PC-3 (cell line): ENCODE data around the gene MTG1. TPM values are rescaled to one million over a fixed set of nuclear protein-coding genes. Genes with fewer than 3 reads are reported as not detected.

Source experiments
- ATAC-seq: fragments of 200-7000 bp; cut with Tn5 transposase; 2 replicates; pipeline ENCODE4 v1.9.1; 2020; ENCODE audit warnings: mild to moderate bottlenecking, moderate library complexity
- BruUV-seq: library from RNA; stranded (reverse); fragments of 400-500 nt; replicated peaks from 2 replicates; lab custom pipeline; 2021; lab: Mats Ljungman, UMichigan
- CTCF ChIA-PET: fragments of 300-600 bp; sonication (Branson Sonifier 250); formaldehyde crosslinking; loops from one replicate; lab custom pipeline; 2022; ENCODE audit warnings: antibody characterized with exemption; lab: Charles Lee
- POLR2A ChIA-PET: fragments of 300-600 bp; sonication (Branson Sonifier 250); formaldehyde crosslinking; loops from one replicate; lab custom pipeline; 2022; ENCODE audit warnings: antibody characterized with exemption; ENCODE audit not compliant: unreplicated experiment; lab: Charles Lee
- DNase-seq: peaks from one replicate; pipeline ENCODE4 v3.0.0-alpha.2; 2015
- H2AFZ ChIP-seq: fragments of 300-600 bp; sonication (generic); 2 replicates; pipeline ENCODE4 v1.6.0; 2016; ENCODE audit warnings: antibody characterized with exemption, low read length
- H3F3A ChIP-seq: fragments of 300-600 bp; sonication (generic); one replicate; pipeline ENCODE4 v1.6.0; 2017; ENCODE audit warnings: antibody characterized with exemption, low read length, control low read depth, mild to moderate bottlenecking; ENCODE audit not compliant: unreplicated experiment
- H3K27ac ChIP-seq: fragments of 300-600 bp; sonication (generic); 2 replicates; pipeline ENCODE4 v1.5.1; 2016; ENCODE audit warnings: mild to moderate bottlenecking, low read length
- H3K27me3 ChIP-seq: fragments of 300-600 bp; sonication (generic); 2 replicates; pipeline ENCODE4 v1.6.1; 2016; ENCODE audit warnings: low read length, mixed read lengths
- H3K36me3 ChIP-seq: fragments of 300-600 bp; sonication (generic); 2 replicates; pipeline ENCODE4 v1.6.1; 2016; ENCODE audit warnings: low read depth, mixed run types, low read length, mixed read lengths
- H3K4me1 ChIP-seq: fragments of 300-600 bp; sonication (generic); 2 replicates; pipeline ENCODE4 v1.5.1; 2016; ENCODE audit warnings: low read length; ENCODE audit not compliant: insufficient read depth
- H3K4me2 ChIP-seq: fragments of 300-600 bp; sonication (generic); 2 replicates; pipeline ENCODE4 v1.6.0; 2016; ENCODE audit warnings: low read length
- H3K4me3 ChIP-seq: fragments of 300-600 bp; sonication (generic); 2 replicates; pipeline ENCODE4 v1.5.1; 2016; ENCODE audit warnings: mild to moderate bottlenecking, low read length, mixed read lengths
- H3K79me2 ChIP-seq: fragments of 300-600 bp; sonication (generic); 2 replicates; pipeline ENCODE4 v1.6.1; 2017; ENCODE audit warnings: low read length, mixed read lengths
- H3K9ac ChIP-seq: fragments of 300-600 bp; sonication (generic); 2 replicates; pipeline ENCODE4 v1.6.0; 2016; ENCODE audit warnings: mild to moderate bottlenecking, low read length
- H3K9me2 ChIP-seq: fragments of 300-600 bp; sonication (generic); replicated peaks from 2 replicates; pipeline ENCODE4 v1.6.1; 2016; ENCODE audit warnings: mixed run types, low read length, mixed read lengths
- H3K9me3 ChIP-seq: fragments of 300-600 bp; sonication (generic); 2 replicates; pipeline ENCODE4 v1.6.1; 2016; ENCODE audit warnings: low read length, mixed read lengths
- H4K20me1 ChIP-seq: fragments of 300-600 bp; sonication (generic); 2 replicates; pipeline ENCODE4 v1.6.1; 2016; ENCODE audit warnings: low read length, mixed read lengths
- EZH2 ChIP-seq: fragments of 300-600 bp; sonication (generic); IDR thresholded peaks from one replicate; pipeline ENCODE4 v1.6.1; 2017; ENCODE audit warnings: antibody characterized with exemption, mild to moderate bottlenecking, low read length; ENCODE audit not compliant: unreplicated experiment
- EZH2phosphoT487 ChIP-seq: fragments of 300-600 bp; sonication (generic); IDR thresholded peaks from 2 replicates; pipeline ENCODE4 v1.6.1; 2018; ENCODE audit warnings: mild to moderate bottlenecking, antibody characterized with exemption, low read length, borderline replicate concordance
- intact Hi-C: fragments of 100-400 bp; cut with micrococcal nuclease; formaldehyde crosslinking; loops from 2 replicates; pipeline ENCODE4 v1.9.0; 2023
- total RNA-seq: library from RNA; depleted of rRNA; stranded (reverse); fragments of >200 nt; gene quantifications from 2 replicates; pipeline ENCODE4 v1.2.3, GENCODE V29; 2014
- TF ChIP-seq, protein P1 (sequence below): fragments of 300-600 bp; sonication (generic); conservative IDR thresholded peaks from 2 replicates; pipeline ENCODE4 v1.5.1; 2017; ENCODE audit warnings: antibody characterized with exemption, low read depth, mild to moderate bottlenecking, low read length

The MTG1 gene
- total RNA-seq, 1 experiment from 2014 or later = 39.4 TPM

DNA sequence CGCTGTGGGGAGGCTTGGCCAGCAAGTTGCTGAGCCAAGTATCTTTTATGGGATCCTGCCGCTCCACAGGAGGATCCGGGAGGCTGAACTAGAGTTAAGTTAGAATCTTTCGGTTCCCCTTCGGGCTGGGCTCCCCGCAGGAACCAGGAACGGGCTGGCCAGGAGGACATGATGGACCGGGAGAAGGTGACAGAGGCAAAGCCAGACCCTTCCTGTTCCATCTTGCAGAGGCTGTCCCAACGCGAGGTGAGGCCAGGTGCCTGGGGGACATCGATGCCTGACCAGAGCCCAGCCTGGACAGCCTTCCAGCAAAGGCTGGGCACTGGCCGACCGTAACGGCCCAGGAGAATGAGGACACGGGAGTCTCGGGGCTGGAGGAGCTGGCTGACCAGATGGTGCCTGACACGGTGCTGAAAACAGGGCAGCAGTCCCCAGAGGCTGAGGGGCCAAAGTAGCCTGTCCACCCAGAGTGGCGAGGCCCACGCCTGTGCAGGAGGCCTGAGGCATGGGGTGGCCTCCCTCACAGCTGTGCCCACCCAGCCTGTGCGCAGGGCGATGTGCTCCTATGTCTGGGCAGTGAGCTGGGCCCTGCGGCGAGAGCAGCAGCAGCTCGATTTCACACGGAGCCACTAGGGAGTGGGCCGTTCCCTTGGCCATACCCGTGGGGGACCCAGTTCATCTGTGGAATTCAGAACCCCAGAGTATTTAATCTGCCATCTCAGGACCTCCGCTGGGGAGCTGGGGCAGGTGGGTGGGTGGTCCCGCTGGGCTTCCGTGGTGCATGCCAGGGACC, 16.7 kb upstream of the MTG1 start:
- Histone ChIP-seq H3K4me1 (peaks cover 3% of the 10 kb centered on the region; the same call in 1 of the 2 replicates), H3K27ac (no peak overlapping the region), H3K9me2 (no peaks in the 10 kb centered on the region), H3K9ac (no peak overlapping the region), H3K27me3 (no peaks in the 10 kb centered on the region), H3F3A (no peaks in the 10 kb centered on the region), H3K9me3 (no peaks in the 10 kb centered on the region), H3K36me3 (no peaks in the 10 kb centered on the region), H2AFZ (no peak overlapping the region), H4K20me1 (no peaks in the 10 kb centered on the region), H3K79me2 (peaks cover 4% of the 10 kb centered on the region; the same call in 1 of the 2 replicates), H3K4me2 (peak overlapping the region; percentile 97; the same call in 1 of the 2 replicates), H3K4me3 (no peak overlapping the region)
- ChIA-PET CTCF (no interaction called here), POLR2A (no interaction called here)
- intact Hi-C loops = no loop called here
- no peak for ATAC-seq
- no peak for DNase-seq
- TF ChIP-seq EZH2 (no peak), EZH2phosphoT487 (no peak)
- TF ChIP-seq, protein P1, sequence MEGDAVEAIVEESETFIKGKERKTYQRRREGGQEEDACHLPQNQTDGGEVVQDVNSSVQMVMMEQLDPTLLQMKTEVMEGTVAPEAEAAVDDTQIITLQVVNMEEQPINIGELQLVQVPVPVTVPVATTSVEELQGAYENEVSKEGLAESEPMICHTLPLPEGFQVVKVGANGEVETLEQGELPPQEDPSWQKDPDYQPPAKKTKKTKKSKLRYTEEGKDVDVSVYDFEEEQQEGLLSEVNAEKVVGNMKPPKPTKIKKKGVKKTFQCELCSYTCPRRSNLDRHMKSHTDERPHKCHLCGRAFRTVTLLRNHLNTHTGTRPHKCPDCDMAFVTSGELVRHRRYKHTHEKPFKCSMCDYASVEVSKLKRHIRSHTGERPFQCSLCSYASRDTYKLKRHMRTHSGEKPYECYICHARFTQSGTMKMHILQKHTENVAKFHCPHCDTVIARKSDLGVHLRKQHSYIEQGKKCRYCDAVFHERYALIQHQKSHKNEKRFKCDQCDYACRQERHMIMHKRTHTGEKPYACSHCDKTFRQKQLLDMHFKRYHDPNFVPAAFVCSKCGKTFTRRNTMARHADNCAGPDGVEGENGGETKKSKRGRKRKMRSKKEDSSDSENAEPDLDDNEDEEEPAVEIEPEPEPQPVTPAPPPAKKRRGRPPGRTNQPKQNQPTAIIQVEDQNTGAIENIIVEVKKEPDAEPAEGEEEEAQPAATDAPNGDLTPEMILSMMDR = no peak
- no TSS peak for BruUV-seq

DNA sequence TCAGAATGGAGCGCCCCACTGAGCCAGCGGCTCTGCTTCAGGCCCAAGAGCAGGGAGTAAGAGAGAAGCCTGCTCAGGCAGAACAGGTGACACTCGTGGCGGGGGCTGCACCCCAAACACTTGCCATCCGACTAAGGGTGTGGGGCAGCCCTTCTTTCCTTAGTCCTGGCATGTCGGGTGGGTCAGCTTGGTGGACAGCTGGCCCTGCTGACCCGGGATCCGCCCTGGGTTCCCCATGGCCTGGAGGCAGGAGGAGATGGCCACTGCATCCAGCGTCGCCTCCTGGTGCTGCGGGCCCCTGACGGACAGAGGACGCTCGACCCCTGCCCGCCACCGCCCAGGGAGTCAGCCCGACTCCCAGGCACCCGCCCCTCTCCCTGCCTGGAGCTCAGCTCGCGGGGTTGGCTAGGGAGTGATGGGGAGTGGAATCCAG, 16.1 kb upstream of the MTG1 start:
- no peaks in the 10 kb centered on the region for H3K9me3 ChIP-seq
- peak overlapping the region; percentile 97 for H3K4me2 ChIP-seq
- ATAC-seq (peak; percentile 3), DNase-seq (no peak)
- no peaks in the 10 kb centered on the region for H3K79me2 ChIP-seq
- no peaks in the 10 kb centered on the region for H3K9me2 ChIP-seq
- peak overlapping the region; percentile 75 for H3K4me3 ChIP-seq
- no peaks in the 10 kb centered on the region for H3F3A ChIP-seq
- peak overlapping the region; percentile 88 for H2AFZ ChIP-seq
- ChIA-PET CTCF (no interaction called here), POLR2A (no interaction called here)
- BruUV-seq = no TSS peak
- no peaks in the 10 kb centered on the region for H3K36me3 ChIP-seq
- no peaks in the 10 kb centered on the region for H3K27me3 ChIP-seq
- intact Hi-C loops = no loop called here
- peak overlapping the region; percentile 36; the same call in 1 of the 2 replicates for H3K9ac ChIP-seq
- peaks cover 3% of the 10 kb centered on the region; the same call in 1 of the 2 replicates for H3K4me1 ChIP-seq
- TF ChIP-seq, protein P1 = no peak
- no peak for TF ChIP-seq EZH2
- no peak for TF ChIP-seq EZH2phosphoT487
- H4K20me1 ChIP-seq = no peaks in the 10 kb centered on the region
- H3K27ac ChIP-seq = no peak overlapping the region
